Adipose tissue (tissue), 3 donors: ENCODE measurements around the gene MUC2. TPM values are rescaled to one million over a fixed set of nuclear protein-coding genes. Genes with fewer than 3 reads are reported as not detected.

Experiments
- H3K27ac ChIP-seq: one replicate; pipeline ENCODE4 v1.5.1; 2013; ENCODE audit warnings: low read depth, low read length
- WGBS, 3 donors: extraction: QIAGEN DNeasy Blood & Tissue Kit; methylation state at CpG; one replicate each; pipeline ENCODE4 v1.1.7; 2013; 5-methylcytosine and 5-hydroxymethylcytosine counted together
- polyA plus RNA-seq, 3 donors: library from polyadenylated mRNA; stranded (reverse); fragments of 200-250 nt; gene quantifications; one replicate each; pipeline ENCODE4 v1.2.3, GENCODE V29; 2013
- donor health status: healthy with polysubstance abuse.
- donor health status: Bipolar disorder and iron deficiency.
- donor health status: healthy.

The MUC2 gene
- polyA plus RNA-seq, 3 donors = 0.01 to 0.31 TPM; not detected in 1

DNA sequence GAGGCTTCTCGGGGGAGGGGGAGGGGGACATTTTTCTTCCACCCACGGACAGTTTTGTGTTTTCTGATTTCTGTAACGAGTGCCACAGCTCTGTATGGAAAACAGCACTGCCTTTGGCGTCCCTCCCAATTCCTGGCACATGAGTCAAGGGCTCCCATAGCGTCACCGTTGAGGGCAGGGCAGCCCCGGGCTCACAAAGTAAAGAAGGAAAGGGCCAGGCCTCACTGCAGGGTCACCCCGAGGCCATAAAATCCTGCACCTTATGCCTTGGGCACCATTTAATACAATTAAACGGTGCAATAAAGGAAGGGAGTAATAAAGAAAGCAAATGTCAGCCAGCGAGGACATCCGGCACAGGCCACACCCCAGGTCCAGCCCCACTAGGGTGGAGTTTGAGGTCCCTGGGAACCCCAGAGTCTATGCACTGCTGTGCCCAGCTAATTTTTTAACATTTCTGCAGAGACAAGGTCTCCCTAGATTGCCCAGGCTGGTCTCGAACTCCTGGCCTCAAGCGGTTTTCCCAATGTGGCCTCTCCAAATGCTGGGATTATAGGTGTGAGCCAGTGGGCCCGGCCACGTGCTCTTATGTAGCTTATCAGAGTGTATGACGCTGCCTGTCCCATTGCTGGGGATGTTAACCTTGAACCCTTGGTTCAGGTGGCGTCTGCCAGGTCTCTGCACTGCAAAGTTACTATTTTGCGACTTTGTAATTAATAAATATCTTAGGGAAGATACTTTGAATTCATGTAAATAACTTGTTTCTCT is 13.6 kb upstream of the MUC2 start:
- H3K27ac ChIP-seq = no peak overlapping the region
- WGBS, 3 donors = 64 to 73% (median 72%) methylated on average over 18 of the region's 18 CpGs

DNA sequence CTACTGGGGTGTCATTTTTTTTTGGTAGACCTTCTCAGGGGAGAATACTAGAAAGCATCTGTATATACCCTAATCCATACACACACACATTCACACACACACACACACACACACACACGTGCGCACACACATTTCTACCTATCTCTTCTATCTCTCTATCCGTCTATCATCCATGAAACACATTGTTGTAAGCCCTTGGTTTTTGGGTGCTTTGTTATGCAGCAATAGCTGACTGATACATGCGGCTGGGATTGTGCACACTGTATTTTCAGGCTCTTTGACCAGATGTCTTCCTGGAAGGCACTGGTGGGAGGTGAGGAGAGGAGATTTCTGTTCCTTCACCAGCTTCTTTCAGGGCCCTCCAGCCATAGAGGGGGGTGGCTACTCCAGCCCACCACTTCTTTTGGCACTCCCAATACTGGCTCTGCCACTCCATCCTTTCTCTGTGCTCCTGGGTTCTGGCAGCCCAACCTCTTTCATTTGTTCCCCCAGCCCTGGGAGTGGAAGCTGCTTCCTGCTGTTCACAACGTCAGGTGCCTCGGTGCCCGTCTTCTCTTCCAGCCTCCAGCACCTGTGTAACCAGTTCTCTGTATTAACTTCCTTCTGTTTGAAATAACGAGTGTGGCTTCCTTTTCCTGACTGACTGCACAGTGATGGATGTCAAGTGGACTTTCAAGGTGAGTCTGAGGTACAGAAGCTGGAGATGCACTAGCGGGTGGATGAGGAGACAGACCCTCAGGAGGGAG is 12.4 kb upstream of the MUC2 start:
- no peak overlapping the region for H3K27ac ChIP-seq
- WGBS, 3 donors = 67 to 73% (median 72%) methylated on average over 9 of the region's 9 CpGs

DNA sequence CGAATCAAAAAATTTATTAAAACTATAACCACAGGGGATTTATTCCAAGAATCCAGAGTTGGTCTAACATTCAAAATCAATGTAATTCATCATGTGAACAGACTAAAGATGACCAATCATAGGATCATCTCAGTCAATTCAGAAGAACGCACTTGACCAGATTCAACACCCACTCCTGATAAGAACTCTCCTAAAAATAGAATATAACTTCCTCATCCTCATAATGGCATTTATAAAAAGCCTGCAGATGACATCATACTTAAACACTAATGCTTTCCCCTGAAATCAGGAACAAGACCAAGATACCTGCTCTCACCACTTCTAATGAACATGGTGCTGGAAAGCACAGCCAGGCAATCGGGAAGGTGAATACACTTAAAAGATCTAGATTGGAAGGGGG is 10.5 kb upstream of the MUC2 start:
- WGBS, 3 donors = 60 to 78% (median 61%) methylated on average over 3 of the region's 3 CpGs
- no peak overlapping the region for H3K27ac ChIP-seq

DNA sequence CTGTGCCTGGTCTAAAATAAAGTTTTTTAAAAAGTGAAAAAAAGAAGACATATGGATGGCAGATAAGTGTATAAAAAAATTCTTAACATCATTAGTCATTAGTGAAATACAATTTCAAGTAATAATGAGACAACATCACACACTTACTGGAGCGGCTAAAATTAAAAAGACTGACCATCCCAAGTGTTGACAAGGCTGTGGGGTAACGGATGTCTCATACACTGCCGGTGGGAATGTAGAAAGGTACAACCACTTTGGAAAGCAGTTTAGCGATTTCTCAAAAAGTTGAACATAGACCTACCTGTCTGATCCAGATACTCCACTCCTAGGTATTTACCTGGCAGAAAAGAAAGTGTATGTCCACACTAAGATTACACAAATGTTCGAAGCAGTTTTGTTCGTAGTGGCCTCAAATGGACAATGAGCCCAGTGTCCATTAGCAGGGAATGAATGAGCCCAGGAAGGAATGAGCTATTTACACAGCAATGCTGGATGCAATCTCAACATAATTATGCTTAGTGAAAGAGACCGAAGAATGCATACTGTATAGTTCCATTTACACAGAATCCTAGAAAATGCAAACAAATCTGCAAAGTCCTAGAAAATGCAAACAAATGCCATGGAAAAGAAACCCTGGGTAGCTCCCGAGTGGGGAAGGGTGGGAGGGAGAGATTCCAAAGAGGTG is 6.7 kb upstream of the MUC2 start:
- WGBS, 3 donors = 56 to 87% (median 80%) methylated on average over 8 of the region's 8 CpGs
- no peak overlapping the region for H3K27ac ChIP-seq

DNA sequence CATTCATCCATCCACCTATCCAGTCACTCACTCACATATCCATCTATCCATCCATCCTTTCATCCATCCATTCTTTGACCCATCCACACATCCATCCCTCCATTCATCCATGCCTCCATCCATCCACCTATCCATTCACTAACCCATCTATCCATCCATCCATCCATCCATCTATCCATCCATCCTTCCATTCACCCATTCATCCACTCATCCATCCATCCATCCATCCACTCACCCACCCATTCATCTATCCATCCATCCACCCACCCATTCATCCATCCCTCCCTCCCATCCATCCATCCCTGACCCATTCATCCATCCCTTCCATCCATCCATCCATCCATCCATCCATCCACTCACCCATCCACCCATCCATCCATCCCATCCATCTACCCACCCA is 4.9 kb upstream of the MUC2 start:
- no peak overlapping the region for H3K27ac ChIP-seq

DNA sequence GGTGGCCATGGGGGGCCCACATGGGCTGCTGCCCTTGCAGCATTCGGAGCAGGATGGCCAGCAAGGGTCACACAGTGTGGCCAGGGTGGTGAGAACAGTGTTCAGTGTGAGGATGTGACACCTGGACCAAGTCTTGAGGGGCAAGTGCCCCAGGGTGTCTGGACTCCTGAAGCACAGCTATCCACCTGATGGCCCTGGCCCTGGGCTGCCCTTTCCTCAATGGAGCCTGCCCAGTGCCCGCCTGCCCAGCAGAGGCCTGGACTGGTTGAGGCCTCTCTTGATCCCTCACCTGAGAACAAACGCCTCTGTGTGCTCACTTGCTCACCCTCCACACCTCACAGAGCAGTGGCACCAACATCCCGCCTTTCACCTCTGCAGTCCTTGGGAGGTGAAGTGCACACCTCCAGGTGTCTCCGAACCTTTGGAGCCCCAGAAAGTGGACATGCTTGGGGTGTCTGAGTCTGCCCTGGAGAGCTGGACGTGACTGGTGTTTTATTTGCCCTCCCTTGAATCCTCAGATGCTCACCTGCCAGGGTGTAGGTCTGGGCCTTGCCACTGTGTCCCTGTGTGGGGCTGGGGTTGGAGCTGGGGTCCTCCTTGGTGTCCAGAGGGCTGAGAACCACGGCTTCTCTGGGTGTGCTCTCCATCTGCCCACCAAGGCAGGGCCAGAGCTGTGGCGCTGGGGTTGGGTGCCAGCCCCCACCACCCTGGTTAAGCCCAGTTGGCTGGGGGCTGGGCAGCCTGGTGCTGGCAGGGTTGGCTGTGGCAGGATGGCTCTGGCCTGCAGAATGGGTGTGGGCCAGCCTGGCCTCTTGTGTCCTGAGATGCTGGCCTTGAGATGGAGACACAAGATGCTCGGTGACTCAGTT is 3.8 kb upstream of the MUC2 start:
- WGBS, 3 donors = 87 to 93% (median 90%) methylated on average over 9 of the region's 9 CpGs
- no peak overlapping the region for H3K27ac ChIP-seq

DNA sequence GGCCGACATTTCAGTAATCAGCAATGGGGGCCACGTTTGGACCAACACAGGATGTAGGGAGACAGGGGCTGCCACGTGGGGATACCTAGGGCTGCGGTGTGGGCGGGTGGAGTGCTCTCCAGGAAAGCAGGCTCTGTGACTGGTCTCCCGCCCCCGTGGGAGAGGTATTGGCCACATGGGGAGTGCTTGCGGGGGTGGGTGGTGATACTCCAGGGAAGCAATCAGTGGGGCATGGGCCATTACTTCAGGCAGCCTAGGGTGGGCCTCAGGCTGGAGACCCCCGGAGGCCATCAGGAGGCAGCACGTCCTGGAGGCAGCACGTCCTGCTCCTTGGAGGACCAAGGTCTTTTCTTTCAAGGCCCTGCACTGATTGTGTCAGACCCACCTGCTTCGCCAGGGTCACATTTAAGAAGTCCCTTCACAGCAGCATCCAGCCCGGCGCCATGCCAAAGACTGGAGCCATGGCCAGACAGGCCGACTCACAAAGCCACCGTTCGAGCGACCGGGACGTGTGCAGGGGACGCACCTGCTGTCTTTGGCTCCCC is 3.0 kb upstream of the MUC2 start:
- 74 to 80% (median 75%) methylated on average over 21 of the region's 21 CpGs for WGBS, 3 donors
- no peak overlapping the region for H3K27ac ChIP-seq

DNA sequence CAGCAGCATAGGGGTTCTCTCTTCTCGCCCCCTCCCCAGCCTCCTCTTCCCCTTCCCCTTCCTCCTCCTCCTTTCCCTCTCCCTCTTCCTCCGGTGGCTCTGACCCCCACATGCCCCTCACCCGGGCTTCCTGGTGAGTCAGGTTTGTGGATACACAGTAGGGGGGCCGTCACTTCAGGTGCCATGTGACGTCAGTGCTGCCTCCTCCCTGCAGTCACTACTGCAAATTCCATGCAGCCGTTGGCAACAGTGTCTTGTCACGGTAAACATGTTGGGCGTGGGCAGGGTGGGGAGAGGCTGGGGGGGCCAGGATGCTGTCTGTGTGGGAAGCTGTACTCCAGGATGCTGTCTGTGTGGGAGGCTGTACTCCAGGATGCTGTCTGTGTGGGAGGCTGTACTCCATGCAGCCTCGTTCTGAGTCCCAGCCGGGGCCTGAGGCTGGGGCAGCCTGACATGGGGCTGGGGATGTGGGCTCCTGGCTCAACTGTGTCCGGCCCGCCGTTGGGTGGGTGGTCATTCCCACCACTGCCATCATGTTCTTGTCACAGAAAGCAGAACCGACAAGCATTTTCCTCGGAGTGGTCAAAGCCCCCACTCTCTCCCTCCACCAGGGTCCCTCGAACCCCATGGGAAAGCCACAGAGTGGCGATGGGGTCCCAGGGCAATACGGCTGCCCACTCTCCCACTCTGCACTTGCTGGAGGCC is 2.4 kb upstream of the MUC2 start:
- no peak overlapping the region for H3K27ac ChIP-seq
- WGBS, 3 donors = 42 to 68% (median 51%) methylated on average over 18 of the region's 18 CpGs

DNA sequence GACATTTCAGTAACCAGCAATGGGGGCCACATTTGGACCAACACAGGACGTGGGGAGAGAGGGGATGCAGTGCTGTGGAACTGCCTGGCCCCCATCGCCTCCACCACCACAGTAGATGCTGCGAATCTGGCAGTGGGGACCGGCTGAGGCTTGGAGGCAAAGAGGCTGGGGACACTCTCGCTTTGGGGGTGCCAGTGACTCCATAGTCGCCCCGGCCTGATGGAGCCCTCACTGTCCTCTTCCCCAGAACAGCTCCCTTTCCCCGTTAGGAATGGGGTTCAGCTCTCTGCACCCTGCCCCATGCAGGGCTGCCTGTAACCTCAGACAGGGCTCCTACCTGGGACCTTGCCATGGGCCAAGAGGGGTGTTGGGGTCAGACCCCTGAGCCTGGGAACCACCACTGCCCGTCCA is 1.8 kb upstream of the MUC2 start:
- no peak overlapping the region for H3K27ac ChIP-seq
- 77 to 83% (median 82%) methylated on average over 9 of the region's 9 CpGs for WGBS, 3 donors

DNA sequence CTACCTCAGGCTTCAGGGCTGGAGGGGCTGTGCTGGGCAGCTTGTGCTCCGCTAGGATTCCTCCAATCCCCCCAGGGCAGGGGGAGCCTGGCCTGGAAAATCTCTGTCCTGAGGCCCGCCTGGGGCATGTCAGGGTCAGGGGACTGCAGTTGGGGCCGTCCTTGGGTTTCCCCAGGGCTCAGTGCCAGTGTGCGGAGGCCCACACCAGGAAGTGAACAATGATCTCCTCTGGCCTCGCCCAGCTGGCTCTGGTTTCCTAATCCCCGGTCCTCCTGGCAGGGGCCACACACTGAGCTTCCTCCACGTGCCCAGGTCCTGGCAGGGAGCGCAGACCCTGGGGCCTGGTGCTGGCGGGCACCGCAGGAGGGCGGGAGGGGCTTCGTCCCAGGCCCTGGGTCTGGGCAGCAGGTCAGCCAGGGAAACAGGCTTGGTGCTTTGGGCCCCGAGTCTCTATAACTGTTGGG is 1.4 kb upstream of the MUC2 start:
- WGBS, 3 donors = 20 to 24% (median 23%) methylated on average over 13 of the region's 13 CpGs
- no peak overlapping the region for H3K27ac ChIP-seq

DNA sequence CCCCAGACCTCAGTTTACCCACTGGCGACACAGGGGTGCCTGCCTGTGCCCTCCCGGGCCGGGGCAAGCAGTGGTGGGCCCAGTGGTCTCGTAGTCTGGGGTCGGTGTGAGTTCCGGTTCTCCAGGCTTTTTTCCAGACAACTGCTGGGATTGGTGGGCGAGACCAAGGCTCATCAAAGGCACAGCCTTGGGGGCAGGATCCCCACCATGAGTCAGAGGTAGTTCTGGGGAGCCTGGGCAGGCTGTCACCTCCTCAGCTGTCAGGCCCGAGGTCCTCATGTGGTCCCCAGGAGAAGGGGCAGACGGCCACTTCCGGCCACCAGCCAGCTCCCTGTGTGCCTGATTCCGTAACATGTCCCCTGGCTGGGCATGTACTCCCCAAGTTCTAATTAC is 827 bp upstream of the MUC2 start:
- no peak overlapping the region for H3K27ac ChIP-seq
- 85 to 86% (median 85%) methylated on average over 11 of the region's 11 CpGs for WGBS, 3 donors

DNA sequence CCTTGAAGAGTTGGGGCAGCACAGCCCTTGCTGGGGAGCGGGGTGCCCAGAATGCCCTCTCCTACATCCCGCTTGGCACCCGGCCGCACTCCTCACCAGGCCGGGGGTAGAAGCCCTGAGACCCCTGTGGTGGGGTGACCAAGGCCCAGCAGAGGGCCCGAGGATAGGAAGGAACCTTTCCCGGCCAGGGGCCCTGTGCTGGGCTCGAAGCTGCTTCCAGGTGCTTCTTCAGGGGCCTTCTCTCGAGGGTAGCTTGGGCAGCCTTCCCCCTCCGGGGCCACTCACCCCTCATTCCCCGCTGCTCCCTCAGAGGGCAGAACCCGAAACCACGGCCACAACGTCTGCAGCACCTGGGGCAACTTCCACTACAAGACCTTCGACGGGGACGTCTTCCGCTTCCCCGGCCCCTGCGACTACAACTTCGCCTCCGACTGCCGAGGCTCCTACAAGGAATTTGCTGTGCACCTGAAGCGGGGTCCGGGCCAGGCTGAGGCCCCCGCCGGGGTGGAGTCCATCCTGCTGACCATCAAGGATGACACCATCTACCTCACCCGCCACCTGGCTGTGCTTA is 752 bp downstream of the MUC2 start:
- H3K27ac ChIP-seq = no peak overlapping the region
- WGBS, 3 donors = 89 to 92% (median 91%) methylated on average over 28 of the region's 28 CpGs

DNA sequence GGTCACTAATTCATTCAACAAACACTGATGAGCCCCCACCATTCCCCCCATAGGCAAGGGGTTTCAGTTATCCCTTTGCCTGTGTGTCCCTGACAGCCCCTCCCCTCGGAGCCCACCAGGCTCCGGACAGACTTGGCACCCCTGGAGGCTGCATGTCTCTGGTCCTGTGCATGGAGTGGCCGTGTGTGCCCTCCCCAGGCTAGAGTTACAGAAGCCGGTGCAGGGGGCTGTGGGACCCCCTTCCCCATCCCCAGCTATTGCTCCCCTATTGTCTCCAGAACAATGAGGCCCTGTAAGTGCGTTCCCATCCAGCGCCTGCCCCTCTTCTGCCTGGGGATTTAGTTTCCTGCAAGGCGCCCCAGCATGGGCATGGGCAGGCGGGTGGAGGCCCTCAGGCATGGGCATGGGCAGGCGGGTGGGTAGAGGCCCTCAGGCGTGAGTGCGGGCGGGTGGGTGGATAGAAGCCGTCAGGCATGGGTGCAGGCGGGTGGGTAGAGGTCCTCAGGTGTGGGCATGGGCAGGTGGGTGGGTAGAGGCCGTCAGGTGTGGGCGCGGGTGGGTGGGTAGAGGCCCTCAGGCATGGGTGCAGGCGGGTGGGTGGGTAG is 1.5 kb downstream of the MUC2 start:
- WGBS, 3 donors = 72 to 82% (median 80%) methylated on average over 17 to 18 of the region's 18 CpGs
- H3K27ac ChIP-seq = no peak overlapping the region

DNA sequence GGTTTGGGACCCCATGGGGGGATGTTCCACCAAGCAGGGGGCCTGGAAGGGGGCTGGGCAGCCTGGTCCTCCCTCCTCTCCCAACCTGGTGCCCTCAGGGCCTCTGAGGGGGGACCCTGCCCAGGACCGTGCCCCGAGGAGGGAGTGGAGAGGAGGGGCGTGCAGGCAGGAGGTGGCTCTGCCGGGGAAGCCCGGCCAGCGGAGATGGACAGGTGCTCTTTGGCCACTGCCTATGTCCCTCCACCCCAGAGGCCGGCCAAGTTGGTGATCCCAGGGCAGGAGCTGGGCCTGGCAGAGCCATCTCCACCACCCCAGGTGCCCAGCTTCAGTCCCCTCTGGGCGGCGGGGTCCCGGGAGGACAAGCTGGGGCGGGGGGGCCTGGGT is 2.4 kb downstream of the MUC2 start:
- WGBS, 3 donors = 83 to 87% (median 86%) methylated on average over 8 to 11 of the region's 11 CpGs
- H3K27ac ChIP-seq = no peak overlapping the region

DNA sequence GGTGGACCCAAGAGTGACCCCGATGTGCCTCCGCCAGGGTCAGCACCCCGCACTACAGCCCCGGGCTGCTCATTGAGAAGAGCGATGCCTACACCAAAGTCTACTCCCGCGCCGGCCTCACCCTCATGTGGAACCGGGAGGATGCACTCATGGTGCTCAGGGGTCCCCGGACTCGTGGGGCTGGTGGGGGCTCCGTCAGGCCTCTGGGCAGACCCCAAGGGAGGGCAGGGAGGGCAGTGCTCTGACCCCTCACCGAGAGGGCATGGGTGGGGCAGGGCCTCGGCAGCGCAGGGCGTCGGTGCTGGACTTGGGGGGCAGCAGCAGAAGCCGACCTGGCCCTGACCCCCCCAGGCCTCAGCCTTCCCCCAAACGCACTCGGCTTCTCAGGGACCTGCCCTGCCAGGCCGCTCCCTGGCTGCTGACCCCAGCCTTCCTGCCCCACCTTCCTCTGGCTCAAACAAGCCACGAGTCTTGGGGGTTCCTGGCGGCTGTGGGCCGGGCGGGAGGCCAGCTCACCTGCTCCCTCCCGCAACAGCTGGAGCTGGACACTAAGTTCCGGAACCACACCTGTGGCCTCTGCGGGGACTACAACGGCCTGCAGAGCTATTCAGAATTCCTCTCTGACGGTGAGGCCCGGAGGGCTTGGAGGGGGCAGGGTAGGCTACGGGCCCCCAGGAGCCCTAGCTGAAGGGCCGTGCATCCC is 2.9 kb downstream of the MUC2 start:
- 61 to 79% (median 63%) methylated on average over 30 to 33 of the region's 33 CpGs for WGBS, 3 donors
- no peak overlapping the region for H3K27ac ChIP-seq

DNA sequence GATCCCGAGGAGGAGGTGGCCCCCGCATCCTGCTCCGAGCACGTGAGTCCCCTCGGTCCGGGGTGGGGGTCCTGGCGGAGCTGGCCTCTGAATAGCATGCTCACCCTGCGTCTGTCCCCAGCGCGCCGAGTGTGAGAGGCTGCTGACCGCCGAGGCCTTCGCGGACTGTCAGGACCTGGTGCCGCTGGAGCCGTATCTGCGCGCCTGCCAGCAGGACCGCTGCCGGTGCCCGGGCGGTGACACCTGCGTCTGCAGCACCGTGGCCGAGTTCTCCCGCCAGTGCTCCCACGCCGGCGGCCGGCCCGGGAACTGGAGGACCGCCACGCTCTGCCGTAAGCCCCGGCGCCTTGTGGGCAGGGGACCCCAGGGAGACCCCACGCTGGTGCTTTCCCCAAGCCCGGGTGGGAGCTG is 3.5 kb downstream of the MUC2 start:
- H3K27ac ChIP-seq = no peak overlapping the region
- 86 to 91% (median 91%) methylated on average over 37 to 39 of the region's 39 CpGs for WGBS, 3 donors
